Pancreas (tissue), 10 donors: ENCODE data around the gene TEC. TPM values are rescaled to one million over a fixed set of nuclear protein-coding genes. Genes with fewer than 3 reads are reported as not detected.

Source experiments
- ATAC-seq, 4 donors: fragments of 200-7000 bp; cut with Tn5 transposase; one replicate each; pipeline versions ENCODE4 v1.8.0 to v1.9.1; 2020; ENCODE audit warnings: mild to moderate bottlenecking in 4 of 4, moderate library complexity in 4 of 4
- DNase-seq, 6 donors: peaks; one replicate each; pipeline ENCODE4 v3.0.0-alpha.2; 2020
- FAIRE-seq: peaks from 2 replicates; lab custom pipeline; 2012; peaks lifted over from hg19 to GRCh38; lab: Jason Lieb, UNC
- H3K27ac ChIP-seq, 4 donors: fragments of 200-600 bp; sonication (generic); 1 replicate in 3 of 4; 2 replicates in 1 of 4; pipeline versions ENCODE4 v1.5.0 to v1.8.0; 2020
- H3K27me3 ChIP-seq, 4 donors: fragments of 200-600 bp; one replicate each; pipeline ENCODE4 v1.8.0; 2021
- H3K36me3 ChIP-seq, 3 donors: fragments of 200-600 bp; sonication (generic) in 1 of 3; one replicate each; pipeline versions ENCODE4 v1.5.0 to v1.8.0; 2020 to 2021
- H3K4me1 ChIP-seq, 3 donors: fragments of 200-600 bp; one replicate each; pipeline ENCODE4 v1.8.0; 2021
- H3K4me3 ChIP-seq, 4 donors: fragments of 200-600 bp; sonication (generic) in 2 of 4; one replicate each; pipeline versions ENCODE4 v1.5.0 to v1.8.0; 2020 to 2021
- H3K9me3 ChIP-seq, 4 donors: fragments of 200-600 bp; one replicate each; pipeline ENCODE4 v1.8.0; 2021
- CTCF ChIP-seq, 4 donors: fragments of 200-600 bp; sonication (generic) in 3 of 4; IDR thresholded peaks; one replicate each; pipeline versions ENCODE4 v1.5.0 to v1.8.0; 2021; ENCODE audit warnings: antibody characterized with exemption in 4 of 4
- WGBS, 2 donors: extraction: QIAGEN DNeasy Blood & Tissue Kit; methylation state at CpG; one replicate each; pipeline ENCODE4 v1.1.7; 2013; 5-methylcytosine and 5-hydroxymethylcytosine counted together
- intact Hi-C, 3 donors: fragments of 100-400 bp; cut with DNase I; formaldehyde crosslinking; loops; one replicate each; pipeline versions ENCODE4 v1.11.1 to v1.14.2; 2022
- polyA plus RNA-seq, 2 donors: library from polyadenylated mRNA; stranded (reverse); fragments of 200-250 nt; gene quantifications; one replicate each; pipeline ENCODE4 v1.2.3, GENCODE V29; 2013
- total RNA-seq, 6 donors: library from RNA; stranded (reverse); fragmentation: NEBNext Ultra II Directional in 4 of 6; extraction: Animal tissue kit (Norgen Biotek cat#: 25700) in 4 of 6; gene quantifications; one replicate each; pipeline versions ENCODE4 v1.2.1 to v1.2.4, GENCODE V29; 2021 to 2023
- donor health status: healthy with polysubstance abuse.
- donor health status: DM: no; HTN: no; CAD: no; lungs with moderate emphysema.
- donor health status: DM: no; HTN: no; CAD: no.
- donor health status: control.
- donor health status: control.
- donor health status: Bipolar disorder and iron deficiency.
- donor health status: DM: yes; HTN: yes; CAD: no.
- donor health status: DM: no; HTN: no; CAD: no.
- donor health status: DM: no; HTN: no; CAD: no.
- donor health status: DM: yes; HTN: yes; CAD: no.

The TEC gene
- total and polyA plus RNA-seq, 8 donors: 0.49 to 3.0 (median 0.97) TPM

GRCh38 chr4:48163746-48164145 lies 105.9 kb downstream of the TEC start:
- ATAC-seq (no peak), FAIRE-seq (no peak), DNase-seq (no peak)
- WGBS, 2 donors: 61 to 74% methylated on average over 1 of the region's 1 CpG
- no peak for TF ChIP-seq CTCF (IDR thresholded peaks at IDR 0.05)
- peaks cover 0 to 7% (median 2%) of the 10 kb centered on the region in 3 donors for H3K4me1 ChIP-seq
- no peaks in the 10 kb centered on the region for H3K9me3 ChIP-seq
- no peaks in the 10 kb centered on the region for H3K27me3 ChIP-seq
- H3K27ac ChIP-seq: no peak overlapping the region
- no peak overlapping the region for H3K4me3 ChIP-seq
- H3K36me3 ChIP-seq: peaks cover 0 to 6% (median 0%) of the 10 kb centered on the region in 3 donors
- intact Hi-C loops: no loop called here

- Histone ChIP-seq H3K36me3 (peaks cover 0 to 3% (median 0%) of the 10 kb centered on the region in 3 donors), H3K9me3 (no peaks in the 10 kb centered on the region), H3K27me3 (no peaks in the 10 kb centered on the region), H3K4me3 (no peak overlapping the region), H3K4me1 (peaks cover 0 to 7% (median 2%) of the 10 kb centered on the region in 3 donors), H3K27ac (no peak overlapping the region)
- no peak for ATAC-seq
- FAIRE-seq: no peak
- intact Hi-C loops: no loop called here
- TF ChIP-seq CTCF (IDR thresholded peaks at IDR 0.05): no peak
- WGBS, 2 donors: 89 to 95% methylated on average over 4 of the region's 4 CpGs
- DNase-seq: no peak
Measured at GRCh38 chr4:48162162-48162561, 107.5 kb downstream of the TEC start.

- DNase-seq (no peak), ATAC-seq (no peak), FAIRE-seq (no peak)
- WGBS, 2 donors: 76 to 87% methylated on average over 3 of the region's 3 CpGs
- Histone ChIP-seq H3K4me3 (no peak overlapping the region), H3K27ac (no peak overlapping the region), H3K4me1 (no peaks in the 10 kb centered on the region), H3K36me3 (peaks cover 0 to 4% (median 0%) of the 10 kb centered on the region in 3 donors), H3K9me3 (no peaks in the 10 kb centered on the region), H3K27me3 (no peaks in the 10 kb centered on the region)
- TF ChIP-seq CTCF (IDR thresholded peaks at IDR 0.05): no peak
- intact Hi-C loops: no loop called here
Measured at GRCh38 chr4:48157271-48157670, 112.4 kb downstream of the TEC start.

- no peaks in the 10 kb centered on the region for H3K9me3 ChIP-seq
- FAIRE-seq (no peak), DNase-seq (no peak), ATAC-seq (no peak)
- H3K4me1 ChIP-seq: no peaks in the 10 kb centered on the region
- WGBS, 2 donors: 95 to 100% methylated on average over 1 of the region's 1 CpG
- no peak overlapping the region for H3K27ac ChIP-seq
- no peak overlapping the region for H3K4me3 ChIP-seq
- intact Hi-C loops: no loop called here
- H3K36me3 ChIP-seq: peaks cover 0 to 4% (median 0%) of the 10 kb centered on the region in 3 donors
- TF ChIP-seq CTCF (IDR thresholded peaks at IDR 0.05): no peak
- no peaks in the 10 kb centered on the region for H3K27me3 ChIP-seq
Measured at GRCh38 chr4:48156423-48156822, 113.2 kb downstream of the TEC start.

GRCh38 chr4:48153791-48154550 lies 115.7 kb downstream of the TEC start:
- H3K4me3 ChIP-seq: no peak overlapping the region
- intact Hi-C loops: no loop called here
- no peaks in the 10 kb centered on the region for H3K27me3 ChIP-seq
- H3K9me3 ChIP-seq: no peaks in the 10 kb centered on the region
- peaks cover 0 to 4% (median 0%) of the 10 kb centered on the region in 3 donors for H3K36me3 ChIP-seq
- H3K4me1 ChIP-seq: no peaks in the 10 kb centered on the region
- ATAC-seq (no peak), FAIRE-seq (no peak), DNase-seq (no peak)
- H3K27ac ChIP-seq: no peak overlapping the region
- no peak for TF ChIP-seq CTCF (IDR thresholded peaks at IDR 0.05)
- WGBS, 2 donors: 93 to 100% methylated on average over 1 of the region's 1 CpG
